Activated CD4-positive, alpha-beta T cell treated with anti-CD3 and anti-CD28 coated beads, Interleukin-2, amount 10 ng/mL, durations not matched to agents 7 days and 5 days (primary cell): Measurements from ENCODE around the gene CFAP161. TPM values are rescaled to one million over a fixed set of nuclear protein-coding genes. Genes with fewer than 3 reads are reported as not detected.
"Not testable (repeated sequence)": the region's sequence is repeated elsewhere in the genome, so short reads cannot be mapped to it uniquely, and the experiment has no call there.

ENCODE experiments used
- CTCF ChIA-PET: fragments of 350-600 bp; sonication (Branson Sonifier 250); formaldehyde crosslinking; loops from one replicate; lab custom pipeline; 2021; ENCODE audit warnings: antibody characterized with exemption; lab: Charles Lee
- POLR2A ChIA-PET: fragments of 350-600 bp; sonication (Branson Sonifier 250); formaldehyde crosslinking; loops from one replicate; lab custom pipeline; 2021; ENCODE audit warnings: antibody characterized with exemption; lab: Charles Lee
- DNase-seq: peaks from one replicate; pipeline ENCODE4 v3.0.0-alpha.2; 2020
- H3K27ac Mint-ChIP-seq: one replicate; pipeline ENCODE4 v1.8.0; 2021; ENCODE audit warnings: mild to moderate bottlenecking, moderate library complexity, mixed read lengths
- H3K27me3 Mint-ChIP-seq: one replicate; pipeline ENCODE4 v1.8.0; 2021; ENCODE audit warnings: mixed read lengths
- H3K36me3 Mint-ChIP-seq: one replicate; pipeline ENCODE4 v1.8.0; 2021; ENCODE audit warnings: low read depth, mixed read lengths
- H3K4me1 Mint-ChIP-seq: one replicate; pipeline ENCODE4 v1.8.0; 2021; ENCODE audit warnings: mixed read lengths
- H3K4me3 Mint-ChIP-seq: one replicate; pipeline ENCODE4 v1.8.0; 2021; ENCODE audit warnings: mild to moderate bottlenecking, moderate library complexity, mixed read lengths
- H3K9me3 Mint-ChIP-seq: one replicate; pipeline ENCODE4 v1.8.0; 2021; ENCODE audit warnings: mixed read lengths
- total RNA-seq, 2 experiments: library from RNA; stranded (reverse); gene quantifications; one replicate each; pipeline ENCODE4 v1.2.3, GENCODE V29; 2021

The CFAP161 gene
- total RNA-seq, 2 experiments from 2014 or later, result not detected

GRCh38 chr15:81151389-81151788 lies 17.3 kb downstream of the CFAP161 start:
- no peaks in the 10 kb centered on the region for H3K9me3 Mint-ChIP-seq
- DNase-seq, result no peak

GRCh38 chr15:81152339-81152738 lies 18.3 kb downstream of the CFAP161 start:
- Mint-ChIP-seq H3K4me3 (no peak overlapping the region), H3K4me1 (peaks cover 2% of the 10 kb centered on the region), H3K27me3 (peaks cover 2% of the 10 kb centered on the region), H3K9me3 (no peaks in the 10 kb centered on the region), H3K27ac (no peak overlapping the region), H3K36me3 (no peaks in the 10 kb centered on the region)
- no peak for DNase-seq
- CTCF ChIA-PET, result interaction anchor here (0.6 to 2.4 kb wide), 4 partner anchors 12 to 228 kb away, joined by 3 to 9 read pairs (median 3); no protein-coding TSS in a partner anchor
- POLR2A ChIA-PET, result no interaction called here

More at GRCh38 chr15:81151389-81151788, 17.3 kb downstream of the CFAP161 start:
- ChIA-PET CTCF (interaction anchor here (0.8 kb wide), 1 partner anchor 10 kb away, joined by 3 read pairs; no protein-coding TSS in a partner anchor), POLR2A (no interaction called here)
- H3K4me1 Mint-ChIP-seq, result peaks cover 2% of the 10 kb centered on the region
- H3K36me3 Mint-ChIP-seq, result no peaks in the 10 kb centered on the region
- H3K4me3 Mint-ChIP-seq, result no peak overlapping the region
- H3K27me3 Mint-ChIP-seq, result peaks cover 2% of the 10 kb centered on the region
- no peak overlapping the region for H3K27ac Mint-ChIP-seq

GRCh38 chr15:81152799-81153198 lies 18.7 kb downstream of the CFAP161 start:
- Mint-ChIP-seq H3K9me3 (no peaks in the 10 kb centered on the region), H3K4me1 (peaks cover 2% of the 10 kb centered on the region), H3K36me3 (no peaks in the 10 kb centered on the region), H3K4me3 (no peak overlapping the region), H3K27me3 (peaks cover 4% of the 10 kb centered on the region), H3K27ac (no peak overlapping the region)
- ChIA-PET CTCF (interaction anchor here (0.6 to 2.4 kb wide), 4 partner anchors 12 to 228 kb away, joined by 3 to 9 read pairs (median 3); no protein-coding TSS in a partner anchor), POLR2A (no interaction called here)
- no peak for DNase-seq

GRCh38 chr15:81155375-81156218 lies 21.5 kb downstream of the CFAP161 start:
- no peak overlapping the region for H3K4me3 Mint-ChIP-seq
- peaks cover 2% of the 10 kb centered on the region for H3K4me1 Mint-ChIP-seq
- peak; percentile 30 for DNase-seq
- no peaks in the 10 kb centered on the region for H3K9me3 Mint-ChIP-seq
- ChIA-PET POLR2A (interaction anchor here (0.7 to 1.0 kb wide), 2 partner anchors 110 to 1380 kb away, joined by 4 to 6 read pairs; no protein-coding TSS in a partner anchor), CTCF (interaction anchor here (1.2 to 3.0 kb wide), 2 partner anchors 36 to 111 kb away, joined by 3 to 19 read pairs; no protein-coding TSS in a partner anchor)
- H3K27ac Mint-ChIP-seq, result no peak overlapping the region
- H3K36me3 Mint-ChIP-seq, result no peaks in the 10 kb centered on the region
- peaks cover 8% of the 10 kb centered on the region for H3K27me3 Mint-ChIP-seq

DNA sequence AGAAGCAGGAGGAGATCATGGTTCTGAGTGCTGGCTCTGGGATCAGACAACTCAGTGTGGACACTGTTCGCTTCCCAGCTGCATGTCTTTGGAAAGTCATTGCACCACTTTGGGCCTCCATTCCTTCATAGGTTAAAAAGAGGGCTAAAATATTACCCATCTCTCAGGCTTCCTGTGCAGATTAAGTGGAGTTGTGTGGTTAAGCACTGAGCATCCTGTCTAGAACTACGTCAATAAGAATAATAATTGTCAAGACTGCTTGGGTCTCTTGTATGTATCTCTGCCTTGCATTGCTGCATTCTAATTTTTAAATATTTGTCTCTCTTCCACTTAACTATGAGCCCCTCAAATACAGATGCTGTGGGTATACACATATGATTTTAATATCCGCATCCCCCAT lies 22.3 kb downstream of the CFAP161 start:
- Mint-ChIP-seq H3K4me1 (peaks cover 9% of the 10 kb centered on the region), H3K27me3 (peaks cover 7% of the 10 kb centered on the region), H3K4me3 (no peak overlapping the region), H3K27ac (no peak overlapping the region), H3K36me3 (no peaks in the 10 kb centered on the region), H3K9me3 (no peaks in the 10 kb centered on the region)
- ChIA-PET CTCF (interaction anchor here (3.0 kb wide), 1 partner anchor 110 kb away, joined by 19 read pairs; no protein-coding TSS in a partner anchor), POLR2A (interaction anchor here (1.0 kb wide), 1 partner anchor 110 kb away, joined by 6 read pairs; no protein-coding TSS in a partner anchor)
- no peak for DNase-seq

GRCh38 chr15:81157195-81157938 lies 23.3 kb downstream of the CFAP161 start:
- Mint-ChIP-seq H3K36me3 (no peaks in the 10 kb centered on the region), H3K4me1 (peaks cover 20% of the 10 kb centered on the region), H3K27me3 (peaks cover 7% of the 10 kb centered on the region), H3K27ac (no peak overlapping the region), H3K9me3 (no peaks in the 10 kb centered on the region), H3K4me3 (no peak overlapping the region)
- DNase-seq, result no peak
- ChIA-PET POLR2A (no interaction called here), CTCF (interaction anchor here (0.7 to 3.0 kb wide), 2 partner anchors 109 kb away, joined by 3 to 19 read pairs; no protein-coding TSS in a partner anchor)

- CTCF ChIA-PET, result interaction anchor here (0.7 kb wide), 1 partner anchor 108 kb away, joined by 3 read pairs; no protein-coding TSS in a partner anchor
- H3K9me3 Mint-ChIP-seq, result no peaks in the 10 kb centered on the region
- peaks cover 9% of the 10 kb centered on the region for H3K27me3 Mint-ChIP-seq
- no peak for DNase-seq
- no peak overlapping the region for H3K4me3 Mint-ChIP-seq
- POLR2A ChIA-PET, result no interaction called here
- H3K27ac Mint-ChIP-seq, result no peak overlapping the region
- peaks cover 22% of the 10 kb centered on the region for H3K4me1 Mint-ChIP-seq
- no peaks in the 10 kb centered on the region for H3K36me3 Mint-ChIP-seq
These were observed 23.8 kb downstream of the CFAP161 start for GRCh38 chr15:81157939-81158223.

GRCh38 chr15:81158561-81158960 lies 24.5 kb downstream of the CFAP161 start:
- POLR2A ChIA-PET, H3K36me3 Mint-ChIP-seq, H3K27ac Mint-ChIP-seq, H3K27me3 Mint-ChIP-seq, DNase-seq, H3K9me3 Mint-ChIP-seq, H3K4me3 Mint-ChIP-seq: not testable (repeated sequence)
- H3K4me1 Mint-ChIP-seq, result peaks cover 22% of the 10 kb centered on the region
- CTCF ChIA-PET, result interaction anchor here (1.5 kb wide), 1 partner anchor 108 kb away, joined by 7 read pairs; no protein-coding TSS in a partner anchor

DNA sequence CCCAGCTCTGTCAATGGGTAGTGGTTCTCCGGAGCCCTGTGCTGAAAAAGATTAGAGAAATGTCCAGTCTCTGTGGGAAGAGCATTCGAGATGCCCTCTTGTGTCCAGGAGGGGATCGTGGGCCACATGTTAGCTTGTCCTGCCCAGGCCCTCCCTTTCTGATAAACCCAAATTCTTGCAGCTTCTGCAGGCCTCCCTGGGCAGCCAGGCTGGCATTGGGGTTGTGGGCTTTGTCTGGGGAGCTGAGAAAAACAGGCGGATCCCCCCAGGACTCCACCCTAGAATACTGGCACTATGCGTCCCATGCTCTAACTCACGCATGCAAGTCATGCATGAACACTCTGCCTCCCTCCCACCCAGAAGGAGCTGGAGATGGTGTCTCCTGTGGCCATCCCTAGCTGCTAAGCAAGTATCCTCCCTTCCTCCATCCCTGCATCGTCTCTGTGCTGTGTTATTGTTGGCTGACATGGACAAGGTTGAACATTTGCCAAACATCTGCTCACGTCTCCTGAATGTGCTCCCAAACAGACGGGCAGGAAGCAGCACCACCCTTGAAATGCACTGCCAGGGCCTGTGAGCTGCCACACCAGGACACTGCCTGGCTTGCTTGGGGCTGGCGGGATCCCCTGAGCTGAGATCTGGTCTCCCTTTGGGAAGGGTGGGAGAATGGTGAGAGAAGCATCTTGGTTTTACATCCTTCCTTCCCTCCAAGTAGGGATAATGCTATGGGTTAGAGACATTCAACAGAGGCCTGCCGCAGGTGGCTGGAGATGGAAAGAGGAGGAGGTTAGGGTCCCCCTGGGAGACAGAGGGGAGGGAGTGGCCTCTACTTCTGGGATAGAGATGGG lies 26.5 kb downstream of the CFAP161 start:
- H3K27ac Mint-ChIP-seq, result peak overlapping the region; percentile 20
- H3K9me3 Mint-ChIP-seq, result no peaks in the 10 kb centered on the region
- ChIA-PET POLR2A (no interaction called here), CTCF (interaction anchor here (1.5 kb wide), 1 partner anchor 106 kb away, joined by 7 read pairs; no protein-coding TSS in a partner anchor)
- H3K36me3 Mint-ChIP-seq, result no peaks in the 10 kb centered on the region
- no peak overlapping the region for H3K4me3 Mint-ChIP-seq
- no peak for DNase-seq
- peaks cover 9% of the 10 kb centered on the region for H3K27me3 Mint-ChIP-seq
- H3K4me1 Mint-ChIP-seq, result peaks cover 34% of the 10 kb centered on the region

DNA sequence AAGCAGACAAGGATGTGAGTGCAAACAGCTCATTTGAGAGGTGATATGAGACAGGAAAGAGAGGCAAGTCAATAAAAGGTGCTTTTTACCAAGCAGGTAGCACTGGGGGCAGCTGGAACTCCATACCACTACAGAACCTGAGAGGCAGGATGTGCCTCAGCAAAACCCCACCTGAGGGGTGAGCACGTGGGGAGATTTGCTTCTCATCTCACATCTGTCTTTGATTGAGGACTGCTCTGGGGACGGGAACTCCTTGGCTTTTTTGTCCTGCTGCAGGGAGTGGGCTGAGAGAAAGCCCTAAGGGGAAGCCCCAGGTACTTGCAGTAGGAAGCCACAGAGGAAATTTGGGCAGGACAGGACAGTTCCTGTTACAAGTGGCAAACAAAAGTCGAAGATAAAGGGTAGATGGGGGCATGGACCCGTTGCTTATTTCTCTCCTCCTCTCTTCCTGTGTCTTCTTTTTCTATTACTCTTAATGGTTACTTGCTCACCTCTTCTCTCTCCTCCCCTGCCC lies 27.1 kb downstream of the CFAP161 start:
- ChIA-PET CTCF (interaction anchor here (0.8 to 1.0 kb wide), 2 partner anchors 10 to 105 kb away, joined by 3 read pairs; no protein-coding TSS in a partner anchor), POLR2A (no interaction called here)
- no peak overlapping the region for H3K4me3 Mint-ChIP-seq
- no peaks in the 10 kb centered on the region for H3K9me3 Mint-ChIP-seq
- H3K4me1 Mint-ChIP-seq, result peaks cover 33% of the 10 kb centered on the region
- H3K36me3 Mint-ChIP-seq, result no peaks in the 10 kb centered on the region
- peaks cover 9% of the 10 kb centered on the region for H3K27me3 Mint-ChIP-seq
- DNase-seq, result no peak
- H3K27ac Mint-ChIP-seq, result peak overlapping the region; percentile 37

DNA sequence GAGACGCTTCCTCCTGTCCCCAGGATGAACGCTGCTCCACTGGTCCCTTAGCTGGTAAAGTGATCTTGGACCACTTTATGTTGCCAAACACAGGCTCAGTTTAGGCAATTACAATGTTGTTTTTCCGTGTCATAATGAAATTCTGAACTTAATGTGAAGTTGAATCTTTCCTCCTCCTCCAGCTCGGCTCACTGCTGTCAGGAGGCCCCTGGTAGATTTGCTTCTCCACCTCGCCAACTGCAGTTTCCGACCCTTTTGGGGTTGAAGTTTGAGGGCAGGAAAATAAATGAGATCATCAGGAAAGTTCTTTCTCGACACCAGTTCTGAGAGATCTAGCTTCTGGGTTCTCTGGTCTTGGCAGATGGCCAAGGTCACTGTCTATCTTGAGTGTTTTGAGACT lies 27.8 kb downstream of the CFAP161 start:
- POLR2A ChIA-PET, result no interaction called here
- Mint-ChIP-seq H3K36me3 (no peaks in the 10 kb centered on the region), H3K4me3 (no peak overlapping the region), H3K4me1 (peaks cover 38% of the 10 kb centered on the region), H3K27ac (peak overlapping the region; percentile 37), H3K9me3 (no peaks in the 10 kb centered on the region), H3K27me3 (peaks cover 9% of the 10 kb centered on the region)
- CTCF ChIA-PET, result interaction anchor here (0.8 to 1.0 kb wide), 2 partner anchors 11 to 104 kb away, joined by 3 read pairs; no protein-coding TSS in a partner anchor
- no peak for DNase-seq
